GM12864 (cell line): Measurements from ENCODE around the gene HOXA4.
A peak's percentile ranks its signal among the peaks of the same experiment; 100 is the strongest.

ENCODE experiments used
- DNase-seq: peaks from one replicate; pipeline ENCODE4 v3.0.0-alpha.2; 2011; ENCODE audit warnings: low read depth
- H3K4me3 ChIP-seq: 2 replicates; pipeline ENCODE4 v1.5.1; 2011; ENCODE audit warnings: mild to moderate bottlenecking, low read depth, low read length, control low read depth
- CTCF ChIP-seq: IDR thresholded peaks from 2 replicates; pipeline ENCODE4 v1.5.1; 2011; ENCODE audit warnings: low read depth, mild to moderate bottlenecking, moderate library complexity, low read length, control low read depth, inconsistent platforms; ENCODE audit errors: missing control alignments

HOXA4 gene

GRCh38 chr7:27131390-27131819, 848 bp upstream of the HOXA4 start:
- peak overlapping the region; percentile 50 for H3K4me3 ChIP-seq
- no peak for TF ChIP-seq CTCF
- DNase-seq: no peak

- H3K4me3 ChIP-seq: no peak overlapping the region; the same call in 1 of the 2 replicates
These were observed 623 bp downstream of the HOXA4 start for GRCh38 chr7:27129729-27130539.

GRCh38 chr7:27128776-27129728, 1.5 kb downstream of the HOXA4 start:
- no peak for DNase-seq
- no peak for TF ChIP-seq CTCF
- H3K4me3 ChIP-seq: no peak overlapping the region

More at GRCh38 chr7:27129729-27130539, 623 bp downstream of the HOXA4 start:
- no peak for TF ChIP-seq CTCF
- no peak for DNase-seq

GRCh38 chr7:27128034-27128433, 2.5 kb downstream of the HOXA4 start:
- no peak for TF ChIP-seq CTCF
- no peak overlapping the region for H3K4me3 ChIP-seq
- no peak for DNase-seq

- H3K4me3 ChIP-seq: no peak overlapping the region
- DNase-seq: no peak
- no peak for TF ChIP-seq CTCF
These were observed 3.8 kb downstream of the HOXA4 start for GRCh38 chr7:27126596-27127327.

GRCh38 chr7:27125986-27126394, 4.6 kb downstream of the HOXA4 start:
- H3K4me3 ChIP-seq: no peak overlapping the region
- no peak for DNase-seq
- no peak for TF ChIP-seq CTCF
